Measurements from ENCODE around the gene IFIT5.
"Not testable (repeated sequence)": the region's sequence is repeated elsewhere in the genome, so short reads cannot be mapped to it uniquely, and the experiment has no call there.

The IFIT5 gene

GRCh38 chr10:89414146-89414878 lies at the start of gene IFIT5:
Gene IFIT5, plus strand, starts transcription at chr10:89414568. Its CDS starts 231 bp downstream, at chr10:89414799.
- peak; percentile 5 for DNase-seq

GRCh38 chr10:89367529-89367928 lies 46.8 kb upstream of the IFIT5 start:
- no peak for DNase-seq

- no peak for DNase-seq
Observed at GRCh38 chr10:89368129-89368528, 46.2 kb upstream of the IFIT5 start.

GRCh38 chr10:89369156-89370105 lies 44.9 kb upstream of the IFIT5 start:
- no peak for DNase-seq

- no peak for DNase-seq
Observed at GRCh38 chr10:89371079-89371478, 43.3 kb upstream of the IFIT5 start.

GRCh38 chr10:89371987-89372386 lies 42.4 kb upstream of the IFIT5 start:
- DNase-seq, result no peak

GRCh38 chr10:89373916-89374711 lies 40.3 kb upstream of the IFIT5 start:
- DNase-seq, result no peak

GRCh38 chr10:89374713-89375141 lies 39.6 kb upstream of the IFIT5 start:
- no peak for DNase-seq

- DNase-seq, result no peak
Observed at GRCh38 chr10:89377705-89378637, 36.4 kb upstream of the IFIT5 start, which contains the start of gene IFIT1B. Gene IFIT1B, plus strand, starts transcription at chr10:89378056. Its CDS starts 80 bp downstream, at chr10:89378136.

GRCh38 chr10:89379103-89379502 lies 35.3 kb upstream of the IFIT5 start:
- DNase-seq, result no peak

GRCh38 chr10:89382757-89383156 lies 31.6 kb upstream of the IFIT5 start:
- no peak for DNase-seq

- no peak for DNase-seq
Observed at GRCh38 chr10:89384474-89385340, 29.7 kb upstream of the IFIT5 start.

- no peak for DNase-seq
Observed at GRCh38 chr10:89388806-89389205, 25.6 kb upstream of the IFIT5 start.

GRCh38 chr10:89389254-89389653 lies 25.1 kb upstream of the IFIT5 start:
- no peak for DNase-seq

- DNase-seq, result no peak
Observed at GRCh38 chr10:89390476-89391225, 23.7 kb upstream of the IFIT5 start.

- DNase-seq, result not testable (repeated sequence)
Observed at GRCh38 chr10:89391226-89391576, 23.2 kb upstream of the IFIT5 start.

GRCh38 chr10:89391907-89392756 lies 22.2 kb upstream of the IFIT5 start, which contains the start of gene IFIT1:
Gene IFIT1, plus strand, starts transcription at chr10:89392623. Its CDS starts 90 bp downstream, at chr10:89392713.
- DNase-seq, result no peak

GRCh38 chr10:89392974-89393373 lies 21.4 kb upstream of the IFIT5 start:
- DNase-seq, result no peak

- no peak for DNase-seq
Observed at GRCh38 chr10:89393898-89394297, 20.5 kb upstream of the IFIT5 start.

Measured in NCI-H2107 (cell line).